Aorta (tissue), 5 donors: ENCODE measurements around the gene PKMYT1. TPM values are rescaled to one million over a fixed set of nuclear protein-coding genes. Genes with fewer than 3 reads are reported as not detected.
"Not testable (repeated sequence)": the region's sequence is repeated elsewhere in the genome, so short reads cannot be mapped to it uniquely, and the experiment has no call there.

Experiments used
- ATAC-seq: fragments of 200-7000 bp; cut with Tn5 transposase; one replicate; pipeline ENCODE4 v1.9.1; 2022; ENCODE audit warnings: moderate library complexity; ENCODE audit not compliant: low FRiP score
- DNase-seq, 2 donors: peaks; one replicate each; pipeline ENCODE4 v3.0.0-alpha.2; 2020
- H3K27ac ChIP-seq, 2 donors: one replicate each; pipeline ENCODE4 v1.5.1; 2013; ENCODE audit warnings: low read length in 2 of 2, mild to moderate bottlenecking in 2 of 2, moderate library complexity in 2 of 2, control low read depth in 1 of 2, inconsistent platforms in 1 of 2, low read depth in 1 of 2
- H3K27me3 ChIP-seq, 2 donors: one replicate each; pipeline ENCODE4 v1.6.1; 2013; ENCODE audit warnings: control low read depth in 1 of 2, low read length in 1 of 2, mild to moderate bottlenecking in 1 of 2, moderate library complexity in 1 of 2; ENCODE audit not compliant: insufficient read depth in 2 of 2, control insufficient read depth in 1 of 2
- H3K36me3 ChIP-seq, 2 donors: one replicate each; pipeline ENCODE4 v1.6.1; 2013; ENCODE audit warnings: control low read depth in 1 of 2, low read length in 1 of 2, mild to moderate bottlenecking in 1 of 2; ENCODE audit not compliant: insufficient read depth in 2 of 2, control insufficient read depth in 1 of 2
- H3K4me1 ChIP-seq, 2 donors: one replicate each; pipeline ENCODE4 v1.6.1; 2013; ENCODE audit warnings: low read length in 2 of 2, control low read depth in 1 of 2, mild to moderate bottlenecking in 1 of 2, moderate library complexity in 1 of 2; ENCODE audit not compliant: insufficient read depth in 2 of 2, control insufficient read depth in 1 of 2
- H3K4me3 ChIP-seq, 2 donors: one replicate each; pipeline ENCODE4 v1.5.1; 2013; ENCODE audit warnings: low read length in 2 of 2, control low read depth in 1 of 2, mild to moderate bottlenecking in 1 of 2
- H3K9me3 ChIP-seq: one replicate; pipeline ENCODE4 v1.6.1; 2013; ENCODE audit warnings: mild to moderate bottlenecking, low read length; ENCODE audit not compliant: control insufficient read depth
- WGBS, 2 donors: extraction: QIAGEN DNeasy Blood & Tissue Kit; methylation state at CpG; one replicate each; pipeline ENCODE4 v1.1.7; 2013; 5-methylcytosine and 5-hydroxymethylcytosine counted together
- intact Hi-C, 2 donors: fragments of 100-400 bp; cut with DNase I; formaldehyde crosslinking; loops; one replicate each; pipeline versions ENCODE4 v1.14.2 to v1.15.0; 2022
- polyA plus RNA-seq, 2 donors: library from polyadenylated mRNA; stranded (reverse); fragments of 200-250 nt; gene quantifications; one replicate each; pipeline ENCODE4 v1.2.3, GENCODE V29; 2013
- total RNA-seq, 2 donors: library from RNA; stranded (reverse); fragmentation: NEBNext Ultra II Directional; extraction: Animal tissue kit (Norgen Biotek cat#: 25700); gene quantifications; one replicate each; pipeline ENCODE4 v1.2.1, GENCODE V29; 2021
- donor health status: healthy with polysubstance abuse.
- donor health status: Bipolar disorder and iron deficiency.
- donor health status: DM: no; HTN: no; CAD: no.
- donor health status: DM: no; HTN: no; CAD: no.
- donor health status: DM: yes; HTN: yes; CAD: no.

PKMYT1 gene
- total and polyA plus RNA-seq, 4 donors: 1.1 to 2.4 (median 1.9) TPM

DNA sequence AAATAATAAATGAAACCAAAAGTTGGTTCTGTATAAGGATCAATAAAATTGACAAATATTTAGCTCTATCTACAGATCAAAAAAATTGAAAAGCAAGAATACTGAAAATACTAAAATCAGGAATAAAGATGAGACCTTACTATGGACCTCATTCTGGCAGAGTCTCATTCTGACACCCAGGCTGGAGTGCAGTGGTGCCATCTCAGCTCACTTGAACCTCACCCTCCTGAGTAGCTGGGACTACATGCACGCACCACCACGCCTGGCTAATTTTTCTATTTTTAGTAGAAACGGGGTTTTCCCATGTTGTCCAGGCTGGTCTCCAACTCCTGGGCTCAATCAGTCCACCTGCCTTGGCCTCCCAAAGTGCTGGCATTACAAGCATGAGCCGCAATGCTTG is 38.2 kb downstream of the PKMYT1 start:
- ATAC-seq (no peak), DNase-seq (no peak)
- H3K4me3 ChIP-seq: no peak overlapping the region
- H3K9me3 ChIP-seq: no peaks in the 10 kb centered on the region
- no peak overlapping the region for H3K27ac ChIP-seq
- H3K36me3 ChIP-seq: peaks cover 0 to 5% of the 10 kb centered on the region in 2 donors
- H3K27me3 ChIP-seq: no peaks in the 10 kb centered on the region
- 72% methylated on average over 4 of the region's 4 CpGs for WGBS, 2 donors
- no peaks in the 10 kb centered on the region for H3K4me1 ChIP-seq
- intact Hi-C loops: no loop called here

GRCh38 chr16:2939968-2940367 is 40.3 kb downstream of the PKMYT1 start:
- Histone ChIP-seq H3K27ac (no peak overlapping the region), H3K27me3 (no peaks in the 10 kb centered on the region), H3K36me3 (peaks cover 3 to 7% of the 10 kb centered on the region in 2 donors), H3K9me3 (no peaks in the 10 kb centered on the region), H3K4me3 (no peak overlapping the region), H3K4me1 (no peaks in the 10 kb centered on the region)
- intact Hi-C loops: no loop called here
- 49 to 61% methylated on average over 2 of the region's 2 CpGs for WGBS, 2 donors
- ATAC-seq: no peak
- DNase-seq: no peak

GRCh38 chr16:2938206-2938605 is 42.0 kb downstream of the PKMYT1 start:
- H3K36me3 ChIP-seq: peaks cover 3 to 7% of the 10 kb centered on the region in 2 donors
- H3K27ac ChIP-seq: no peak overlapping the region
- no peaks in the 10 kb centered on the region for H3K4me1 ChIP-seq
- no peak for ATAC-seq
- H3K9me3 ChIP-seq: no peaks in the 10 kb centered on the region
- WGBS, 2 donors: 94 to 95% methylated on average over 11 to 12 of the region's 12 CpGs
- H3K27me3 ChIP-seq: no peaks in the 10 kb centered on the region
- intact Hi-C loops: no loop called here
- no peak for DNase-seq
- H3K4me3 ChIP-seq: no peak overlapping the region

- WGBS, 2 donors: 88 to 92% methylated on average over 23 to 24 of the region's 24 CpGs
- no peaks in the 10 kb centered on the region for H3K27me3 ChIP-seq
- no peaks in the 10 kb centered on the region for H3K9me3 ChIP-seq
- no peak overlapping the region for H3K27ac ChIP-seq
- H3K36me3 ChIP-seq: peaks cover 3 to 7% of the 10 kb centered on the region in 2 donors
- DNase-seq (no peak), ATAC-seq (no peak)
- H3K4me3 ChIP-seq: no peak overlapping the region
- H3K4me1 ChIP-seq: no peaks in the 10 kb centered on the region
- intact Hi-C loops: no loop called here
Measured at GRCh38 chr16:2937170-2937569, 43.1 kb downstream of the PKMYT1 start.

- Histone ChIP-seq H3K27ac (no peak overlapping the region), H3K4me1 (no peaks in the 10 kb centered on the region), H3K4me3 (no peak overlapping the region), H3K36me3 (peaks cover 3 to 7% of the 10 kb centered on the region in 2 donors), H3K27me3 (no peaks in the 10 kb centered on the region), H3K9me3 (no peaks in the 10 kb centered on the region)
- intact Hi-C loops: no loop called here
- ATAC-seq (no peak), DNase-seq (no peak)
- WGBS, 2 donors: 88 to 92% methylated on average over 22 of the region's 22 CpGs
Measured at GRCh38 chr16:2936436-2937011, 43.7 kb downstream of the PKMYT1 start.

GRCh38 chr16:2934450-2934849 is 45.8 kb downstream of the PKMYT1 start:
- ATAC-seq: no peak
- Histone ChIP-seq H3K4me3 (no peak overlapping the region), H3K9me3 (no peaks in the 10 kb centered on the region), H3K27ac (no peak overlapping the region), H3K27me3 (no peaks in the 10 kb centered on the region), H3K36me3 (peaks cover 3 to 9% of the 10 kb centered on the region in 2 donors), H3K4me1 (no peaks in the 10 kb centered on the region)
- intact Hi-C loops: no loop called here
- WGBS, 2 donors: 82 to 88% methylated on average over 15 of the region's 15 CpGs
- no peak for DNase-seq

GRCh38 chr16:2933701-2934100 is 46.5 kb downstream of the PKMYT1 start:
- intact Hi-C loops: no loop called here
- no peak for ATAC-seq
- DNase-seq: no peak

DNA sequence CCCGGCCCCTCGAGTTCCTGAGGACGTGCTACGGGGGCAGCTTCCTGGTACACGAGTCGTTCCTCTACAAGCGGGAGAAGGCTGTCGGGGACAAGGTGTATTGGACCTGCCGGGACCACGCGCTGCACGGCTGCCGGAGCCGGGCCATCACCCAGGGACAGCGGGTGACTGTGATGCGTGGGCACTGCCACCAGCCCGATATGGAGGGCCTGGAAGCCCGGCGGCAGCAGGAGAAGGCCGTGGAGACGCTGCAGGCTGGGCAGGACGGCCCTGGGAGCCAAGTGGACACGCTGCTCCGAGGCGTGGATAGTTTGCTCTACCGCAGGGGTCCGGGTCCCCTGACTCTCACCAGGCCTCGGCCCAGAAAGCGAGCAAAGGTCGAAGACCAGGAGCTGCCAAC is 47.1 kb downstream of the PKMYT1 start:
- H3K27ac ChIP-seq: no peak overlapping the region
- H3K9me3 ChIP-seq: no peaks in the 10 kb centered on the region
- no peaks in the 10 kb centered on the region for H3K27me3 ChIP-seq
- DNase-seq (no peak), ATAC-seq (no peak)
- H3K36me3 ChIP-seq: peaks cover 3 to 7% of the 10 kb centered on the region in 2 donors
- H3K4me3 ChIP-seq: no peak overlapping the region
- no peaks in the 10 kb centered on the region for H3K4me1 ChIP-seq
- intact Hi-C loops: no loop called here
- 92% methylated on average over 29 to 30 of the region's 30 CpGs for WGBS, 2 donors

More at GRCh38 chr16:2933701-2934100, 46.5 kb downstream of the PKMYT1 start:
- Histone ChIP-seq H3K4me1 (no peaks in the 10 kb centered on the region), H3K36me3 (peaks cover 3 to 9% of the 10 kb centered on the region in 2 donors), H3K4me3 (no peak overlapping the region), H3K27ac (no peak overlapping the region), H3K27me3 (no peaks in the 10 kb centered on the region), H3K9me3 (no peaks in the 10 kb centered on the region)
- 88 to 92% methylated on average over 19 to 22 of the region's 22 CpGs for WGBS, 2 donors

DNA sequence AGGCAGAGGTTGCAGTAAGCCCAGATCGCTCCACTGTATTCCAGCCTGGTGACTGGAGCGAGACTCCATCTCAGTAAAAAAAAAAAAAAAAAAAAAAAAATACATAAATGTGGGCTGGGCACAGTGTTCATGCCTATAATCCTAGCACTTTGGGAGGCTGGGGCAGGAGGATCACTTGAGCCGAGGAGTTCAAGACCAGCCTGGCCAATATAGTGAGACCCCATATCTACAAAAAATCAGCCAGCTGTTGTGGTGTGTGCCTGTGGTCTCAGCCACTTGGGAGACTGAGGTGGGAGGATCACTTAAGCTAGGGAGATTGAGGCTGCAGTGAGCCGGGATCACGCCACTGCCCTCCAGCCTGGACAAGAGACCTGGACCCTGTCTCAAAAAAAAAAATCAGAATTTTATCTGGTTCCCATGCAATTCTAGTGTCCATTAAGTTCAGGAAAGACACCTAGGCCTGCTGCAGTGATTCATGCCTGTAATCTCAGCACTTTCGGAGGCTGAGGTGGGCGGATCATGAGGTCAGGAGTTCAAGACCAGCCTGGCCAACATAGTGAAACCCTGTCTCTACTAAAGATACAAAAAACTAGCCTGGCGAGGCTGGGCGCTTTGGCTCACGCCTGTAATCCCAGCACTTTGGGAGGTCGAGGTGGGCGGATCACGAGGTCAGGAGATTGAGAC is 48.9 kb downstream of the PKMYT1 start:
- H3K36me3 ChIP-seq, ATAC-seq: not testable (repeated sequence)

More for the DNA sequence above, 48.9 kb downstream of the PKMYT1 start:
- H3K4me3 ChIP-seq, H3K27ac ChIP-seq, H3K4me1 ChIP-seq, H3K27me3 ChIP-seq, intact Hi-C loops, H3K9me3 ChIP-seq, DNase-seq: not testable (repeated sequence)
- 91 to 92% methylated on average over 13 of the region's 13 CpGs for WGBS, 2 donors
